Neural progenitor cell (in vitro differentiated cells): ENCODE measurements around the gene RELN.

Experiments used
- EZH2 ChIP-seq: fragments of 200-600 bp; sonication (generic); IDR thresholded peaks from 2 replicates; pipeline ENCODE4 v1.6.1; 2017; ENCODE audit warnings: antibody characterized with exemption, mild to moderate bottlenecking, moderate library complexity
- TF ChIP-seq, protein P1 (sequence below): fragments of 200-600 bp; sonication (generic); IDR thresholded peaks from 2 replicates; pipeline ENCODE4 v1.5.1; 2017; ENCODE audit warnings: antibody characterized with exemption, mild to moderate bottlenecking

DNA sequence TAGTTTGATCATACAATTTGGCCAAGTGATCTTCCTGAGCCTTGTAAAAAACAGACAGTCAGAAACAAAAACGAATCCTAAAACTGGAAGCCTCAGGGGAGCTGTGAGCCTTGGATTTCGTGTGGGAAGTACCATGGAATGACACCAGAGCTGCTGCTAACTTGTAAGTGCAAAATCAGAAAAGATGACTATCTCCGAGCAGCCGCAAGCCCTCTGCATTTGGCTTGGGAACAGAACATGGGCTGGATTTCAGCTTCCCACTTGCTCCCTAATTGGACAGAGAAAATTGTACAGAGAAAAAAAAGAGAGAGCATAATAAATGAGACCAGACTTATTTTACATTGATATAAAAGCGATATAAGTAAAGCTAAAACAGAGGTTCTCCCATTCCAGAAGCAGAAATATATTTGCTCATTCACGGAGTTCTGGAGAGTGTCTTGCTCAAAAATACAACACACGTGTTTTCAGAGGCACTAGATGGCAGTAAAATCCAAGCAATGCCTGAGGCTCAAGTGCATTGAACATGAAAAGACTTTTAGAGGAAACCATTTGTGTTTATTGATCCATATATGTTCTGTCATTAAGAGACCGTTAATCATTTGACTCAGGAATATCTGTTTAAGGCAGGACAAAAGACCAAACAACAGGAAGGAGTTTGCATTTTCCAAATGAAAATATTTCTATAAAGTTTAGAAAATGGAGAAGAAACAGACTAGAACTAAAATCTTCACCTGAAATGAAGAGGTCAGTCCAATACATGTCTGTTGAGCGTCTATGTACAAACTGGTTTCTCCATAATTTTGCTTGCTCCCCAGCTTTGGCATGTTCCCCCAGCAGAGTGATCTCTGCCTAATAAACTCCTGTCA, 465.2 kb downstream of the RELN start:
- TF ChIP-seq, protein P1, sequence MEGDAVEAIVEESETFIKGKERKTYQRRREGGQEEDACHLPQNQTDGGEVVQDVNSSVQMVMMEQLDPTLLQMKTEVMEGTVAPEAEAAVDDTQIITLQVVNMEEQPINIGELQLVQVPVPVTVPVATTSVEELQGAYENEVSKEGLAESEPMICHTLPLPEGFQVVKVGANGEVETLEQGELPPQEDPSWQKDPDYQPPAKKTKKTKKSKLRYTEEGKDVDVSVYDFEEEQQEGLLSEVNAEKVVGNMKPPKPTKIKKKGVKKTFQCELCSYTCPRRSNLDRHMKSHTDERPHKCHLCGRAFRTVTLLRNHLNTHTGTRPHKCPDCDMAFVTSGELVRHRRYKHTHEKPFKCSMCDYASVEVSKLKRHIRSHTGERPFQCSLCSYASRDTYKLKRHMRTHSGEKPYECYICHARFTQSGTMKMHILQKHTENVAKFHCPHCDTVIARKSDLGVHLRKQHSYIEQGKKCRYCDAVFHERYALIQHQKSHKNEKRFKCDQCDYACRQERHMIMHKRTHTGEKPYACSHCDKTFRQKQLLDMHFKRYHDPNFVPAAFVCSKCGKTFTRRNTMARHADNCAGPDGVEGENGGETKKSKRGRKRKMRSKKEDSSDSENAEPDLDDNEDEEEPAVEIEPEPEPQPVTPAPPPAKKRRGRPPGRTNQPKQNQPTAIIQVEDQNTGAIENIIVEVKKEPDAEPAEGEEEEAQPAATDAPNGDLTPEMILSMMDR = peak; percentile 49
- no peak for TF ChIP-seq EZH2
